GM12878 (cell line): ENCODE measurements around the gene THOC1. TPM values are rescaled to one million over a fixed set of nuclear protein-coding genes. Genes with fewer than 3 reads are reported as not detected.

Experiments
- ATAC-seq: fragments of 200-7000 bp; cut with Tn5 transposase; 3 replicates; pipeline ENCODE4 v1.9.1; 2020; ENCODE audit warnings: mild to moderate bottlenecking, moderate library complexity
- BruUV-seq: library from RNA; stranded (reverse); fragments of 400-500 nt; replicated peaks from 2 replicates; lab custom pipeline; 2021; lab: Mats Ljungman, UMichigan
- CTCF ChIA-PET: fragments of 300-600 bp; sonication (Branson Sonifier 250); formaldehyde crosslinking; extraction: SDS; loops from one replicate; lab custom pipeline; 2021; ENCODE audit warnings: inconsistent platforms; lab: Yijun Ruan, JAX
- POLR2A ChIA-PET: fragments of 350-600 bp; formaldehyde crosslinking; extraction: SDS; loops from one replicate; lab custom pipeline; 2021; ENCODE audit warnings: inconsistent platforms; lab: Charles Lee
- RAD21 ChIA-PET: fragments of 300-600 bp; sonication (Branson Sonifier 250); formaldehyde crosslinking; loops from one replicate; lab custom pipeline; 2023; ENCODE audit warnings: antibody characterized with exemption; ENCODE audit not compliant: unreplicated experiment; lab: Charles Lee
- SMC1A ChIA-PET: fragments of 300-600 bp; sonication (Branson Sonifier 250); formaldehyde crosslinking; loops from one replicate; lab custom pipeline; 2023; ENCODE audit not compliant: unreplicated experiment, uncharacterized antibody; lab: Charles Lee
- DNase-seq: peaks from one replicate; pipeline ENCODE4 v3.0.0-alpha.2; 2011; ENCODE audit warnings: low read depth, low spot score
- FAIRE-seq: peaks from 3 replicates; lab custom pipeline; 2011; peaks lifted over from hg19 to GRCh38; lab: Jason Lieb, UNC
- H2AFZ ChIP-seq: 2 replicates; pipeline ENCODE4 v1.6.0; 2011; ENCODE audit warnings: low read depth, low read length, control low read depth; ENCODE audit not compliant: control insufficient read depth
- H3K27ac ChIP-seq: 2 replicates; pipeline ENCODE4 v1.5.1; 2011; ENCODE audit warnings: control low read depth; ENCODE audit not compliant: control insufficient read depth, insufficient read depth
- H3K27me3 ChIP-seq, 2 experiments: replicated peaks in 1 of 2; 2 replicates each; pipeline versions ENCODE4 v1.6.0 to v1.6.1; 2011; ENCODE audit warnings: low read length in 1 of 2; ENCODE audit not compliant: control insufficient read depth in 2 of 2, insufficient read depth in 2 of 2
- H3K36me3 ChIP-seq, 2 experiments: 2 replicates each; pipeline ENCODE4 v1.5.1; 2011; ENCODE audit warnings: low read length in 1 of 2; ENCODE audit not compliant: control insufficient read depth in 2 of 2, insufficient read depth in 2 of 2
- H3K4me1 ChIP-seq: 2 replicates; pipeline ENCODE4 v1.6.1; 2011; ENCODE audit warnings: mild to moderate bottlenecking, low read length, moderate library complexity, mixed read lengths; ENCODE audit not compliant: control insufficient read depth, insufficient read depth
- H3K4me2 ChIP-seq: 2 replicates; pipeline ENCODE4 v1.6.0; 2011; ENCODE audit warnings: control low read depth; ENCODE audit not compliant: control insufficient read depth, insufficient read depth
- H3K4me3 ChIP-seq: fragments of 200-600 bp; sonication (generic); 2 replicates; pipeline ENCODE4 v1.5.1; 2016
- H3K79me2 ChIP-seq: 2 replicates; pipeline ENCODE4 v1.6.0; 2011; ENCODE audit warnings: low read length; ENCODE audit not compliant: control insufficient read depth, insufficient read depth
- H3K9ac ChIP-seq: 2 replicates; pipeline ENCODE4 v1.8.0; 2011; ENCODE audit warnings: low read length, control low read depth, mixed read lengths; ENCODE audit not compliant: control insufficient read depth, insufficient read depth
- H3K9me3 ChIP-seq: replicated peaks from 3 replicates; pipeline ENCODE4 v1.5.1; 2011; ENCODE audit warnings: mild to moderate bottlenecking, low read length; ENCODE audit not compliant: control insufficient read depth, insufficient read depth
- H4K20me1 ChIP-seq: 2 replicates; pipeline ENCODE4 v1.6.0; 2011; ENCODE audit not compliant: control insufficient read depth, insufficient read depth
- ATF3 ChIP-seq: IDR thresholded peaks from 2 replicates; pipeline ENCODE4 v1.6.1; 2011; ENCODE audit warnings: low read depth, mild to moderate bottlenecking, low read length, moderate library complexity, borderline replicate concordance; ENCODE audit errors: extremely low read depth
- FOXK2 ChIP-seq: fragments of 450-650 bp; IDR thresholded peaks from 2 replicates; pipeline ENCODE4 v1.6.1; 2017; ENCODE audit warnings: mild to moderate bottlenecking, moderate library complexity
- IKZF2 ChIP-seq, 2 experiments: fragments of 450-650 bp; IDR thresholded peaks; 2 replicates each; pipeline ENCODE4 v1.6.1; 2017; ENCODE audit warnings: mild to moderate bottlenecking in 2 of 2, moderate library complexity in 2 of 2
- NFXL1 ChIP-seq: fragments of 450-650 bp; IDR thresholded peaks from 2 replicates; pipeline ENCODE4 v1.6.1; 2017; ENCODE audit warnings: antibody characterized with exemption, mild to moderate bottlenecking, borderline replicate concordance
- NKRF ChIP-seq: fragments of 450-650 bp; conservative IDR thresholded peaks from 2 replicates; pipeline ENCODE4 v1.6.1; 2017; ENCODE audit warnings: mild to moderate bottlenecking, moderate library complexity
- NR2C2 ChIP-seq: IDR thresholded peaks from 2 replicates; pipeline ENCODE4 v1.6.1; 2011; ENCODE audit warnings: borderline replicate concordance, low read depth; ENCODE audit not compliant: control insufficient read depth, insufficient read length
- RBBP5 ChIP-seq: fragments of 200-600 bp; sonication (generic); conservative IDR thresholded peaks from 2 replicates; pipeline ENCODE4 v1.6.1; 2016
- RFX5 ChIP-seq: IDR thresholded peaks from 2 replicates; pipeline ENCODE4 v1.6.1; 2011; ENCODE audit warnings: low read depth, low read length, improper control_type of control experiment
- SMAD1 ChIP-seq: fragments of 450-650 bp; IDR thresholded peaks from 2 replicates; pipeline ENCODE4 v1.6.1; 2018; ENCODE audit warnings: mild to moderate bottlenecking, low read depth; ENCODE audit not compliant: partially characterized antibody
- SP1 ChIP-seq: IDR thresholded peaks from one replicate; pipeline ENCODE4 v1.6.1; 2011; ENCODE audit warnings: low read depth, low read length
- SREBF2 ChIP-seq: IDR thresholded peaks from 2 replicates; pipeline ENCODE4 v1.6.1; 2012; ENCODE audit warnings: mild to moderate bottlenecking, low read length
- TCF12 ChIP-seq: IDR thresholded peaks from 2 replicates; pipeline ENCODE4 v1.6.1; 2011; ENCODE audit warnings: low read depth, mild to moderate bottlenecking, low read length
- TCF7 ChIP-seq: IDR thresholded peaks from 2 replicates; pipeline ENCODE4 v1.6.1; 2014; ENCODE audit warnings: antibody characterized with exemption, borderline replicate concordance
- WRNIP1 ChIP-seq: IDR thresholded peaks from 2 replicates; pipeline ENCODE4 v1.6.1; 2011; ENCODE audit warnings: low read depth, low read length, improper control_type of control experiment, borderline replicate concordance
- WGBS: methylation state at CpG from one replicate; pipeline ENCODE4 v1.1.6; 2016; ENCODE audit warnings: low lambda C conversion rate; ENCODE audit not compliant: insufficient replicate concordance, insufficient coverage; ENCODE audit errors: missing lambda C conversion rate; 5-methylcytosine and 5-hydroxymethylcytosine counted together
- in situ Hi-C: fragments of 300-500 bp; cut with MboI; formaldehyde crosslinking; loops from 9 replicates; pipeline ENCODE4 v1.14.3; 2018; ENCODE audit warnings: mixed read lengths
- intact Hi-C: fragments of 100-400 bp; cut with micrococcal nuclease; formaldehyde crosslinking; loops from one replicate; pipeline ENCODE4 v1.14.2; 2022; ENCODE audit not compliant: unreplicated experiment
- polyA plus RNA-seq, 11 experiments: library from polyadenylated mRNA; depleted of rRNA in 4 of 11; unstranded in 6 of 11; stranded (reverse) in 5 of 11; fragments of >200 nt; fragmentation: Nextera tagmentation in 4 of 11; fragmentation: Illumina TruSeq in 1 of 11; extraction: Ambion mirVana in 4 of 11; extraction: Trizol in 1 of 11; gene quantifications; 1 replicate in 1 of 11; 2 replicates in 10 of 11; pipeline versions ENCODE4 v1.2.1 to v1.2.3, GENCODE V29; 2011 to 2016; ENCODE audit warnings: inconsistent platforms in 2 of 11, missing spikeins in 2 of 11, low read depth in 1 of 11
- total RNA-seq, 4 experiments: library from RNA; depleted of rRNA in 3 of 4; stranded (reverse); fragments of >200 nt in 3 of 4; fragmentation: Illumina TruSeq in 1 of 4; extraction: Trizol in 1 of 4; gene quantifications; 2 replicates each; pipeline versions ENCODE4 v1.2.1 to v1.2.3, GENCODE V29; 2013 to 2021
- TF ChIP-seq, protein P1 (sequence below): fragments of 450-650 bp; IDR thresholded peaks from 2 replicates; pipeline ENCODE4 v1.6.1; 2017; ENCODE audit warnings: mild to moderate bottlenecking, moderate library complexity

Gene THOC1
- total and polyA plus RNA-seq, 10 of the 15 experiments (the other 5 are each of a cell fraction or from before 2014, with no cell fraction given): 32.8 to 99.8 (median 49.0) TPM

DNA sequence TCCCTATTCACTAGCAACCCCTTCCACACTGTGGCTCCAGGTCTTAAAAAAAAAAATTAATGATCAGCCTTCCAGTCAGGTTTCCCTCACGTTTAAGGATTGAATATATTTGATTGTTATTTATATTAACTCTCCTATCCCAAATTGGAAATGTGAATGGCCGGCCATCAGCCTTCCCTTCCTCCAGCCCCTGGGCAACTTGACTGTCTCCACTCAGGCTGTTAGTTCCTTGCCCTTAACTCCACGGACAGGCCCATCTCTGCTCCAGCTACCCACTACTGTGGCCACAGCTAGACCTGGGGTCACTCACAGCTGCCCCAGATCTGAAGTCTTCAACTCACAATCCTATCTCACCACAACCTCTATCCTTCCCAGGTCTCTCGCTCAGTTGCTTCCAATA is 39.9 kb downstream of the THOC1 start (continued):
- no peak for TF ChIP-seq NR2C2

- ChIA-PET SMC1A (interaction anchor here (0.8 to 1.3 kb wide), 2 partner anchors 9 to 11 kb away, joined by 3 to 4 read pairs; no protein-coding TSS in a partner anchor), CTCF (interaction anchor here (1.7 kb wide), 1 partner anchor 8 kb away, joined by 6 read pairs; no protein-coding TSS in a partner anchor), RAD21 (no interaction called here), POLR2A (no interaction called here)
- no TSS peak for BruUV-seq
- H3K4me1 ChIP-seq: no peaks in the 10 kb centered on the region
- no peak for DNase-seq
- FAIRE-seq: no peak
- H3K4me3 ChIP-seq: no peak overlapping the region
- H3K27me3 ChIP-seq: no peaks in the 10 kb centered on the region
- in situ Hi-C loops: no loop called here
- H3K79me2 ChIP-seq: no peaks in the 10 kb centered on the region
- no peak overlapping the region for H3K9ac ChIP-seq
- no peak overlapping the region for H2AFZ ChIP-seq
- no peaks in the 10 kb centered on the region for H3K9me3 ChIP-seq
- intact Hi-C loops: no loop called here
- H4K20me1 ChIP-seq: no peaks in the 10 kb centered on the region
- ATAC-seq: no peak
- no peak overlapping the region for H3K27ac ChIP-seq
- TF ChIP-seq WRNIP1 (no peak), IKZF2 (IDR thresholded peaks at IDR 0.05) (no peak), SREBF2 (no peak), NFXL1 (no peak), TCF12 (no peak), NKRF (no peak), RBBP5 (no peak), RFX5 (no peak), TCF7 (no peak), SMAD1 (no peak), FOXK2 (no peak), ATF3 (no peak), SP1 (no peak)
- TF ChIP-seq, protein P1, sequence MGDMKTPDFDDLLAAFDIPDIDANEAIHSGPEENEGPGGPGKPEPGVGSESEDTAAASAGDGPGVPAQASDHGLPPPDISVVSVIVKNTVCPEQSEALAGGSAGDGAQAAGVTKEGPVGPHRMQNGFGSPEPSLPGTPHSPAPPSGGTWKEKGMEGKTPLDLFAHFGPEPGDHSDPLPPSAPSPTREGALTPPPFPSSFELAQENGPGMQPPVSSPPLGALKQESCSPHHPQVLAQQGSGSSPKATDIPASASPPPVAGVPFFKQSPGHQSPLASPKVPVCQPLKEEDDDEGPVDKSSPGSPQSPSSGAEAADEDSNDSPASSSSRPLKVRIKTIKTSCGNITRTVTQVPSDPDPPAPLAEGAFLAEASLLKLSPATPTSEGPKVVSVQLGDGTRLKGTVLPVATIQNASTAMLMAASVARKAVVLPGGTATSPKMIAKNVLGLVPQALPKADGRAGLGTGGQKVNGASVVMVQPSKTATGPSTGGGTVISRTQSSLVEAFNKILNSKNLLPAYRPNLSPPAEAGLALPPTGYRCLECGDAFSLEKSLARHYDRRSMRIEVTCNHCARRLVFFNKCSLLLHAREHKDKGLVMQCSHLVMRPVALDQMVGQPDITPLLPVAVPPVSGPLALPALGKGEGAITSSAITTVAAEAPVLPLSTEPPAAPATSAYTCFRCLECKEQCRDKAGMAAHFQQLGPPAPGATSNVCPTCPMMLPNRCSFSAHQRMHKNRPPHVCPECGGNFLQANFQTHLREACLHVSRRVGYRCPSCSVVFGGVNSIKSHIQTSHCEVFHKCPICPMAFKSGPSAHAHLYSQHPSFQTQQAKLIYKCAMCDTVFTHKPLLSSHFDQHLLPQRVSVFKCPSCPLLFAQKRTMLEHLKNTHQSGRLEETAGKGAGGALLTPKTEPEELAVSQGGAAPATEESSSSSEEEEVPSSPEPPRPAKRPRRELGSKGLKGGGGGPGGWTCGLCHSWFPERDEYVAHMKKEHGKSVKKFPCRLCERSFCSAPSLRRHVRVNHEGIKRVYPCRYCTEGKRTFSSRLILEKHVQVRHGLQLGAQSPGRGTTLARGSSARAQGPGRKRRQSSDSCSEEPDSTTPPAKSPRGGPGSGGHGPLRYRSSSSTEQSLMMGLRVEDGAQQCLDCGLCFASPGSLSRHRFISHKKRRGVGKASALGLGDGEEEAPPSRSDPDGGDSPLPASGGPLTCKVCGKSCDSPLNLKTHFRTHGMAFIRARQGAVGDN: no peak
- TF ChIP-seq, all 136 proteins: peak for 0
- peaks cover 0 to 16% of the 10 kb centered on the region in 2 experiments; a peak in 3 of 4 replicates for H3K36me3 ChIP-seq
- WGBS: 94% methylated on average over 6 of the region's 6 CpGs
- H3K4me2 ChIP-seq: no peak overlapping the region
These were observed 40.5 kb downstream of the THOC1 start for GRCh38 chr18:227374-227773.
